Liver (tissue), 9 donors: ENCODE results near the gene SAMD14. TPM values are rescaled to one million over a fixed set of nuclear protein-coding genes. Genes with fewer than 3 reads are reported as not detected.

Experiments used
- DNase-seq: peaks from one replicate; pipeline ENCODE4 v3.0.0-alpha.2; 2017; ENCODE audit warnings: low spot score
- H3K27ac ChIP-seq, 2 donors: one replicate each; pipeline ENCODE4 v1.7.0; 2013; ENCODE audit warnings: inconsistent platforms in 2 of 2, low read length in 2 of 2, control low read depth in 1 of 2, low read depth in 1 of 2, mild to moderate bottlenecking in 1 of 2
- H3K27me3 ChIP-seq, 4 donors: one replicate each; pipeline versions ENCODE4 v1.6.1 to v1.7.0; 2013; ENCODE audit warnings: low read length in 3 of 4, inconsistent platforms in 1 of 4, mild to moderate bottlenecking in 1 of 4, moderate library complexity in 1 of 4; ENCODE audit not compliant: control insufficient read depth in 4 of 4, insufficient read depth in 4 of 4
- H3K36me3 ChIP-seq, 4 donors: one replicate each; pipeline versions ENCODE4 v1.6.1 to v1.7.0; 2013; ENCODE audit warnings: low read length in 3 of 4, mild to moderate bottlenecking in 3 of 4, low read depth in 1 of 4, moderate library complexity in 1 of 4; ENCODE audit not compliant: control insufficient read depth in 4 of 4, insufficient read depth in 3 of 4
- H3K4me1 ChIP-seq, 4 donors: one replicate each; pipeline versions ENCODE4 v1.6.1 to v1.7.0; 2013; ENCODE audit warnings: low read length in 3 of 4, mild to moderate bottlenecking in 3 of 4, moderate library complexity in 1 of 4; ENCODE audit not compliant: control insufficient read depth in 4 of 4, insufficient read depth in 4 of 4
- H3K4me3 ChIP-seq, 3 donors: one replicate each; pipeline versions ENCODE4 v1.6.1 to v1.7.0; 2013; ENCODE audit warnings: low read length in 3 of 3, control low read depth in 1 of 3, low read depth in 1 of 3, mild to moderate bottlenecking in 1 of 3
- H3K9ac ChIP-seq, 2 donors: one replicate each; pipeline ENCODE4 v1.7.0; 2013; ENCODE audit warnings: low read length in 2 of 2, mild to moderate bottlenecking in 2 of 2, moderate library complexity in 2 of 2, control low read depth in 1 of 2, low read depth in 1 of 2
- H3K9me3 ChIP-seq, 4 donors: one replicate each; pipeline versions ENCODE4 v1.6.1 to v1.7.0; 2013; ENCODE audit warnings: low read length in 3 of 4; ENCODE audit not compliant: control insufficient read depth in 4 of 4
- EGR1 ChIP-seq, 2 donors: IDR thresholded peaks; 2 replicates each; pipeline ENCODE4 v1.6.1; 2016 to 2018; ENCODE audit warnings: antibody characterized with exemption in 2 of 2, low read depth in 2 of 2
- FOXA1 ChIP-seq: IDR thresholded peaks from 2 replicates; pipeline ENCODE4 v1.6.1; 2016; ENCODE audit warnings: antibody characterized with exemption
- FOXA2 ChIP-seq: IDR thresholded peaks from 2 replicates; pipeline ENCODE4 v1.6.1; 2016; ENCODE audit warnings: antibody characterized with exemption
- HNF4G ChIP-seq: IDR thresholded peaks from 2 replicates; pipeline ENCODE4 v1.6.1; 2016; ENCODE audit warnings: antibody characterized with exemption
- NR2F2 ChIP-seq: IDR thresholded peaks from 2 replicates; pipeline ENCODE4 v1.6.1; 2016; ENCODE audit warnings: antibody characterized with exemption
- SP1 ChIP-seq: IDR thresholded peaks from 2 replicates; pipeline ENCODE4 v1.6.1; 2018; ENCODE audit warnings: antibody characterized with exemption, mild to moderate bottlenecking
- TAF1 ChIP-seq: conservative IDR thresholded peaks from 2 replicates; pipeline ENCODE4 v1.6.1; 2016; ENCODE audit warnings: antibody characterized with exemption, mild to moderate bottlenecking
- YY1 ChIP-seq: IDR thresholded peaks from 2 replicates; pipeline ENCODE4 v1.6.1; 2016; ENCODE audit warnings: antibody characterized with exemption, mild to moderate bottlenecking
- WGBS: extraction: QIAGEN DNeasy Blood & Tissue Kit; methylation state at CpG from one replicate; pipeline ENCODE4 v1.1.7; 2013; 5-methylcytosine and 5-hydroxymethylcytosine counted together
- polyA plus RNA-seq, 2 donors: library from polyadenylated mRNA; stranded (reverse) in 1 of 2; unstranded in 1 of 2; fragments of 200-250 nt in 1 of 2; fragments of >200 nt in 1 of 2; fragmentation: Nextera tagmentation in 1 of 2; extraction: Ambion mirVana in 1 of 2; gene quantifications; one replicate each; pipeline versions ENCODE4 v1.2.1 to v1.2.3, GENCODE V29; 2013 to 2015
- total RNA-seq, 2 donors: library from RNA; depleted of rRNA; stranded (reverse); fragments of >200 nt; gene quantifications; one replicate each; pipeline ENCODE4 v1.2.3, GENCODE V29; 2014
- TF ChIP-seq, protein P1 (sequence below): IDR thresholded peaks from 2 replicates; pipeline ENCODE4 v1.6.1; 2016; ENCODE audit warnings: antibody characterized with exemption
- TF ChIP-seq, protein P2 (sequence below): IDR thresholded peaks from 2 replicates; pipeline ENCODE4 v1.6.1; 2016; ENCODE audit warnings: antibody characterized with exemption
- TF ChIP-seq, protein P3 (sequence below): IDR thresholded peaks from 2 replicates; pipeline ENCODE4 v1.6.1; 2016; ENCODE audit warnings: antibody characterized with exemption
- TF ChIP-seq, protein P4 (sequence below): fragments of 150-350 bp; IDR thresholded peaks from 2 replicates; pipeline ENCODE4 v1.5.1; 2017; ENCODE audit warnings: improper control_type of control experiment, low read depth, low read length; ENCODE audit not compliant: missing input control
- donor health status: healthy.
- donor health status: healthy.
- donor health status: healthy.
- donor health status: healthy.
- donor health status: healthy.

SAMD14 gene
- total and polyA plus RNA-seq, 4 donors: 0.50 to 0.84 (median 0.67) TPM; not detected in 1

DNA sequence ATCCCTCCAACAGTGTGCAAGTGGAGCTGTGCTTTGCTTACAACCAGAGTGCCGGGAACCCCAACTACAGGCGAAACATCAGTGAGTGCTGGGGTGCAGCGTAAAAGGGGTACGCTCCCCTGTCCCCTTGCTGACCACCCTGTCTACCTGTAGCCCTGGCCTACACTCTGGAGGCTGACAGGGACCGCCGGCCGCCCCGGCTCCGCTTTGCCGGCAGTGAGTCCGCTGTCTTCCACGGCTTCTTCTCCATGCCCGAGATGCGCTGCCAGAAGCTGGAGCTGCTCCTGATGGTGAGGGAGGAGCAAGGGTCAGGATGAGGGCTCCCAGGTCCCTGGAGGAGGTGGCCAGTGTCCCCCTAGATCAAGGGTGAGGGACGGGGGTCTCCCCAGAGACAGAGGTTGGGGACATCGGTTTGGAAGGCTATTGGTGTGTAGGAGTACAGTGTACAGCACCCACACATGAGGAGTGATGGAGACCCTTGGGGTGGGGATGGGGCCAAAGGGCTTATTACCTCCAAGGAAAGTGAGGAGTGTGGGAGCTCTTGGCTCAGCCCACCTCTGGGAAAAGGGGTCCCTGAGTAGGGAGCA, 54.4 kb downstream of the SAMD14 start:
- Histone ChIP-seq H3K4me1 (no peaks in the 10 kb centered on the region), H3K4me3 (no peak overlapping the region), H3K27me3 (no peaks in the 10 kb centered on the region), H3K36me3 (no peaks in the 10 kb centered on the region), H3K9ac (no peak overlapping the region), H3K9me3 (no peaks in the 10 kb centered on the region), H3K27ac (no peak overlapping the region)
- 94% methylated on average over 16 of the region's 16 CpGs for WGBS
- no peak for DNase-seq
- TF ChIP-seq, protein P1, sequence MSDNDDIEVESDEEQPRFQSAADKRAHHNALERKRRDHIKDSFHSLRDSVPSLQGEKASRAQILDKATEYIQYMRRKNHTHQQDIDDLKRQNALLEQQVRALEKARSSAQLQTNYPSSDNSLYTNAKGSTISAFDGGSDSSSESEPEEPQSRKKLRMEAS: no peak
- no peak for TF ChIP-seq TAF1
- TF ChIP-seq NR2F2: no peak
- TF ChIP-seq FOXA1: no peak
- TF ChIP-seq, protein P2, sequence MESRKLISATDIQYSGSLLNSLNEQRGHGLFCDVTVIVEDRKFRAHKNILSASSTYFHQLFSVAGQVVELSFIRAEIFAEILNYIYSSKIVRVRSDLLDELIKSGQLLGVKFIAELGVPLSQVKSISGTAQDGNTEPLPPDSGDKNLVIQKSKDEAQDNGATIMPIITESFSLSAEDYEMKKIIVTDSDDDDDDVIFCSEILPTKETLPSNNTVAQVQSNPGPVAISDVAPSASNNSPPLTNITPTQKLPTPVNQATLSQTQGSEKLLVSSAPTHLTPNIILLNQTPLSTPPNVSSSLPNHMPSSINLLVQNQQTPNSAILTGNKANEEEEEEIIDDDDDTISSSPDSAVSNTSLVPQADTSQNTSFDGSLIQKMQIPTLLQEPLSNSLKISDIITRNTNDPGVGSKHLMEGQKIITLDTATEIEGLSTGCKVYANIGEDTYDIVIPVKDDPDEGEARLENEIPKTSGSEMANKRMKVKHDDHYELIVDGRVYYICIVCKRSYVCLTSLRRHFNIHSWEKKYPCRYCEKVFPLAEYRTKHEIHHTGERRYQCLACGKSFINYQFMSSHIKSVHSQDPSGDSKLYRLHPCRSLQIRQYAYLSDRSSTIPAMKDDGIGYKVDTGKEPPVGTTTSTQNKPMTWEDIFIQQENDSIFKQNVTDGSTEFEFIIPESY: no peak
- TF ChIP-seq, protein P3, sequence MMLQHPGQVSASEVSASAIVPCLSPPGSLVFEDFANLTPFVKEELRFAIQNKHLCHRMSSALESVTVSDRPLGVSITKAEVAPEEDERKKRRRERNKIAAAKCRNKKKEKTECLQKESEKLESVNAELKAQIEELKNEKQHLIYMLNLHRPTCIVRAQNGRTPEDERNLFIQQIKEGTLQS: no peak
- TF ChIP-seq, protein P4, sequence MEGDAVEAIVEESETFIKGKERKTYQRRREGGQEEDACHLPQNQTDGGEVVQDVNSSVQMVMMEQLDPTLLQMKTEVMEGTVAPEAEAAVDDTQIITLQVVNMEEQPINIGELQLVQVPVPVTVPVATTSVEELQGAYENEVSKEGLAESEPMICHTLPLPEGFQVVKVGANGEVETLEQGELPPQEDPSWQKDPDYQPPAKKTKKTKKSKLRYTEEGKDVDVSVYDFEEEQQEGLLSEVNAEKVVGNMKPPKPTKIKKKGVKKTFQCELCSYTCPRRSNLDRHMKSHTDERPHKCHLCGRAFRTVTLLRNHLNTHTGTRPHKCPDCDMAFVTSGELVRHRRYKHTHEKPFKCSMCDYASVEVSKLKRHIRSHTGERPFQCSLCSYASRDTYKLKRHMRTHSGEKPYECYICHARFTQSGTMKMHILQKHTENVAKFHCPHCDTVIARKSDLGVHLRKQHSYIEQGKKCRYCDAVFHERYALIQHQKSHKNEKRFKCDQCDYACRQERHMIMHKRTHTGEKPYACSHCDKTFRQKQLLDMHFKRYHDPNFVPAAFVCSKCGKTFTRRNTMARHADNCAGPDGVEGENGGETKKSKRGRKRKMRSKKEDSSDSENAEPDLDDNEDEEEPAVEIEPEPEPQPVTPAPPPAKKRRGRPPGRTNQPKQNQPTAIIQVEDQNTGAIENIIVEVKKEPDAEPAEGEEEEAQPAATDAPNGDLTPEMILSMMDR: no peak

DNA sequence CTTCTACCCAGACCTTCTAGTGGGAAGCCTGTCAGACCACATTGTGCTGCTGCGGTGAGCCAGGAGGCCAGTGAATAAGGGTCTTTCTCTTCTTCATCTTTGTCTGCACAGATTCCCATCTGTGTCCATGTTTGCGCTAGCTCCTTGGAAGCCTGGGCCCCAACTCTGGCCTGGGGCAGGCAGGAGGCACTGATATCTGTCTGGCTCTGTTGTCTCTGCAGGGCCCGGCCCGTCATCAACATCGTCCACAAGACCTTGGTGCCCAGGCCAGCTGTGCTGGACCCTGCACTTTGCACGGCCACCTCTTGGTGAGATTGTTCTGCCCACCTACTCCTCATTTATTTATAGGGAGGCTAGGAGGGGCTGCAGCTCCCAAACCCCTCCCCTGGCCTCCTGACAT, 55.7 kb downstream of the SAMD14 start:
- DNase-seq: no peak
- Histone ChIP-seq H3K9me3 (no peaks in the 10 kb centered on the region), H3K27me3 (no peaks in the 10 kb centered on the region), H3K9ac (no peak overlapping the region), H3K4me1 (no peaks in the 10 kb centered on the region), H3K27ac (no peak overlapping the region), H3K36me3 (no peaks in the 10 kb centered on the region), H3K4me3 (no peak overlapping the region)
- 94% methylated on average over 6 of the region's 6 CpGs for WGBS
- TF ChIP-seq, protein P4: no peak
- TF ChIP-seq YY1 (no peak), SP1 (no peak), FOXA2 (no peak), TAF1 (no peak), EGR1 (IDR thresholded peaks at IDR 0.05; ENCODE audit: low read depth in 2 of 2) (no peak), NR2F2 (no peak), HNF4G (no peak)
